MM.1S (cell line): ENCODE data around the gene EIF3C.
"Not testable (repeated sequence)": the region's sequence is repeated elsewhere in the genome, so short reads cannot be mapped to it uniquely, and the experiment has no call there.

ENCODE experiments used
- DNase-seq: peaks from one replicate; pipeline ENCODE4 v3.0.0-alpha.2; 2015
- H2AFZ ChIP-seq: fragments of 300-600 bp; sonication (generic); 2 replicates; pipeline ENCODE4 v1.6.0; 2016; ENCODE audit warnings: antibody characterized with exemption, low read length
- H3F3A ChIP-seq: fragments of 300-600 bp; sonication (generic); 2 replicates; pipeline ENCODE4 v1.6.1; 2016; ENCODE audit warnings: mild to moderate bottlenecking, antibody characterized with exemption, low read length, moderate library complexity, mixed read lengths; ENCODE audit not compliant: insufficient read depth
- H3K27ac ChIP-seq: fragments of 300-600 bp; sonication (generic); 2 replicates; pipeline ENCODE4 v1.5.1; 2016; ENCODE audit warnings: mild to moderate bottlenecking, low read length
- H3K27me3 ChIP-seq: fragments of 300-600 bp; sonication (generic); replicated peaks from 2 replicates; pipeline ENCODE4 v1.6.0; 2016; ENCODE audit warnings: low read length; ENCODE audit not compliant: insufficient read depth
- H3K36me3 ChIP-seq: fragments of 300-600 bp; sonication (generic); replicated peaks from 2 replicates; pipeline ENCODE4 v1.6.1; 2016; ENCODE audit warnings: mild to moderate bottlenecking, low read length, mixed read lengths; ENCODE audit not compliant: insufficient read depth
- H3K4me1 ChIP-seq: fragments of 300-600 bp; sonication (generic); 2 replicates; pipeline ENCODE4 v1.6.1; 2016; ENCODE audit warnings: low read length, mixed read lengths
- H3K4me2 ChIP-seq: fragments of 300-600 bp; sonication (generic); 2 replicates; pipeline ENCODE4 v1.6.0; 2016; ENCODE audit warnings: low read depth, low read length
- H3K4me3 ChIP-seq: fragments of 300-600 bp; sonication (generic); 2 replicates; pipeline ENCODE4 v1.5.1; 2016; ENCODE audit warnings: low read length, mixed read lengths
- H3K79me2 ChIP-seq: fragments of 300-600 bp; sonication (generic); 2 replicates; pipeline ENCODE4 v1.6.1; 2016; ENCODE audit warnings: mixed run types, low read length, mixed read lengths
- H3K9ac ChIP-seq: fragments of 300-600 bp; sonication (generic); 2 replicates; pipeline ENCODE4 v1.6.1; 2016; ENCODE audit warnings: low read length, mixed read lengths
- H3K9me2 ChIP-seq: fragments of 300-600 bp; sonication (generic); replicated peaks from 2 replicates; pipeline ENCODE4 v1.6.1; 2016; ENCODE audit warnings: mild to moderate bottlenecking, low read length, mixed read lengths; ENCODE audit not compliant: insufficient read depth
- H3K9me3 ChIP-seq: fragments of 300-600 bp; sonication (generic); replicated peaks from 2 replicates; pipeline ENCODE4 v1.6.1; 2016; ENCODE audit warnings: mild to moderate bottlenecking, low read length, mixed read lengths; ENCODE audit not compliant: insufficient read depth
- H4K20me1 ChIP-seq: fragments of 300-600 bp; sonication (generic); 2 replicates; pipeline ENCODE4 v1.6.1; 2016; ENCODE audit warnings: mild to moderate bottlenecking, low read length, moderate library complexity, mixed read lengths; ENCODE audit not compliant: insufficient read depth

The EIF3C gene, protein sequence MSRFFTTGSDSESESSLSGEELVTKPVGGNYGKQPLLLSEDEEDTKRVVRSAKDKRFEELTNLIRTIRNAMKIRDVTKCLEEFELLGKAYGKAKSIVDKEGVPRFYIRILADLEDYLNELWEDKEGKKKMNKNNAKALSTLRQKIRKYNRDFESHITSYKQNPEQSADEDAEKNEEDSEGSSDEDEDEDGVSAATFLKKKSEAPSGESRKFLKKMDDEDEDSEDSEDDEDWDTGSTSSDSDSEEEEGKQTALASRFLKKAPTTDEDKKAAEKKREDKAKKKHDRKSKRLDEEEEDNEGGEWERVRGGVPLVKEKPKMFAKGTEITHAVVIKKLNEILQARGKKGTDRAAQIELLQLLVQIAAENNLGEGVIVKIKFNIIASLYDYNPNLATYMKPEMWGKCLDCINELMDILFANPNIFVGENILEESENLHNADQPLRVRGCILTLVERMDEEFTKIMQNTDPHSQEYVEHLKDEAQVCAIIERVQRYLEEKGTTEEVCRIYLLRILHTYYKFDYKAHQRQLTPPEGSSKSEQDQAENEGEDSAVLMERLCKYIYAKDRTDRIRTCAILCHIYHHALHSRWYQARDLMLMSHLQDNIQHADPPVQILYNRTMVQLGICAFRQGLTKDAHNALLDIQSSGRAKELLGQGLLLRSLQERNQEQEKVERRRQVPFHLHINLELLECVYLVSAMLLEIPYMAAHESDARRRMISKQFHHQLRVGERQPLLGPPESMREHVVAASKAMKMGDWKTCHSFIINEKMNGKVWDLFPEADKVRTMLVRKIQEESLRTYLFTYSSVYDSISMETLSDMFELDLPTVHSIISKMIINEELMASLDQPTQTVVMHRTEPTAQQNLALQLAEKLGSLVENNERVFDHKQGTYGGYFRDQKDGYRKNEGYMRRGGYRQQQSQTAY

DNA sequence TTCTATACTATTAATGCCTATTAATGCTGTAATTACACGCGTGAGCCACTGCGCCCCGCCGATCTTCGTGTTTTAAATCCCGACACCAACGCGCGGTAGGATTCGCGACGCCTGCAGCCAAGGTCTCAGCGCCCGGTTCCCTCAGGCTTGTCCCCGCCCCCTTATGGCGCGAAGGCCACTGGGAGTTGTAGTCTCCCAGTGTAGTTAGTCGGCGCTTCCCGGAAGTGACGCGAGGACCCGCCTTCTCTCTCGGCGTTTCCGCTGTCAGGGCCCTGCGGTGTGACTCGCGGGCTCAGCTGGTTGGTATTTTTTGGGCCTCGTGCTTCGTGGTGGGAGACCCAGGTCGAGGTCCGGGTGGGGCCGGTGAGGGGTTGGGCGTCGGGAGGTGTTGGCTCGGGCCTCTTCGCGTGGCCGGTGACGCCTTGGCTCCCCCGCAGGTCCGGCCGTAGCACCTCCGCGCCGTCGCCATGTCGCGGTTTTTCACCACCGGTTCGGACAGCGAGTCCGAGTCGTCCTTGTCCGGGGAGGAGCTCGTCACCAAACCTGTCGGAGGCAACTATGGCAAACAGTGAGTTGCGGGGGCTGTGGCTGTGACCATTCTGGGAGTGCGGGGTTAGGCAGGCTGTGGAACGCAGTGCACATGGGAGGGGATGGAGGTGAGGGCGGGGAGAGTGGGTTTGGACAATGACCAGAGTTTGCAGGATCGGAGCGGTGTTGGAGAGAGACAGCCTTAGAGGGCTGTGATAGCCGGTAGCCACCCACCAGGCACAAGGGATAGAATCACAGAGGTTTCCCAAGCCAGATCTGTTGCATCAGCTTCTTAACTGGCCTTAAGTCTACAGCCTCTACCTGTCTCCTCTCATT is at the start of gene EIF3C:
Gene EIF3C (plus strand): TSS at position 245 of the 864 bp plus-strand sequence. CDS start 223 bp downstream, at position 468.
- not testable (repeated sequence) for H4K20me1 ChIP-seq, H3K79me2 ChIP-seq, DNase-seq, H3K27ac ChIP-seq, H3K36me3 ChIP-seq, H2AFZ ChIP-seq, H3K4me3 ChIP-seq, H3K9me2 ChIP-seq, H3K4me2 ChIP-seq, H3K4me1 ChIP-seq, H3F3A ChIP-seq, H3K9me3 ChIP-seq, H3K27me3 ChIP-seq, H3K9ac ChIP-seq

DNA sequence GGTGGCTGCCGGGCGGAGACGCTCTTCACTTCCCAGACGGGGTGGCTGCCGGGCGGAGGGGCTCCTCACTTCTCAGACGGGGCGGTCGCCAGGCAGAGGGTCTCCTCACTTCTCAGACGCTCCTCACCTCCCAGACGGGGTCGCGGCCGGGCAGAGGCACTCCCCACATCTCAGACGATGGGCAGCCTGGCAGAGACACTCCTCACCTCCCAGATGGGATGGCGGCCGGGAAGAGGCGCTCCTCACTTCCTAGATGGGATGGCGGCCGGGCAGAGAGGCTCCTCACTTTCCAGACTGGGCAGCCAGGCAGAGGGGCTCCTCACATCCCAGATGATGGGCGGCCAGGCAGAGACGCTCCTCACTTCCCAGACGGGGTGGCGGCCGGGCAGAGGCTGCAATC is 45.0 kb upstream of the EIF3C start:
- not testable (repeated sequence) for H3K79me2 ChIP-seq, H3F3A ChIP-seq, DNase-seq, H3K4me1 ChIP-seq, H3K4me2 ChIP-seq, H2AFZ ChIP-seq, H3K27ac ChIP-seq, H3K9me2 ChIP-seq, H3K4me3 ChIP-seq, H3K9ac ChIP-seq, H4K20me1 ChIP-seq, H3K36me3 ChIP-seq, H3K27me3 ChIP-seq, H3K9me3 ChIP-seq

DNA sequence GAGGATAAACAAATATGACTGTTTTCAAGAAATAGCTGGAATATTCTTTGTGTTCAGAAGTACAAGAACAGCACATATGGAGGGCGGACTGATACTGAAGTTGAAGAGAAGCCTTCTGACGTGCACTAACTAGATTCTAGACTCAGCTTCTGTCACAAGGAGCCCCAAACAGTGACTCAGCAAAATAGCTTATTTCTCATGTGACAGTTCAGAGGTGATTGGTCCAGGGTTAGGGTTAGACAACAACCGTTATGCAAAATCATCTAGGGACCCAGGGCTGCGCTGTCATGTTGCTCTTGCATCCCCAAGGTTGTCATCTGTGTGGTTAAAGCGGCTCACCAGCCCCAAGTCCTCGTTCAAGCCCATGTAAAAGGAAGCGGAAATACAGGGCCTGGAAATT is 43.8 kb upstream of the EIF3C start:
- not testable (repeated sequence) for H3K9me2 ChIP-seq, H3K4me3 ChIP-seq, H3K4me1 ChIP-seq, H3K27ac ChIP-seq, DNase-seq, H3F3A ChIP-seq, H3K36me3 ChIP-seq, H3K79me2 ChIP-seq, H3K9me3 ChIP-seq, H2AFZ ChIP-seq, H3K9ac ChIP-seq, H3K4me2 ChIP-seq, H4K20me1 ChIP-seq, H3K27me3 ChIP-seq

DNA sequence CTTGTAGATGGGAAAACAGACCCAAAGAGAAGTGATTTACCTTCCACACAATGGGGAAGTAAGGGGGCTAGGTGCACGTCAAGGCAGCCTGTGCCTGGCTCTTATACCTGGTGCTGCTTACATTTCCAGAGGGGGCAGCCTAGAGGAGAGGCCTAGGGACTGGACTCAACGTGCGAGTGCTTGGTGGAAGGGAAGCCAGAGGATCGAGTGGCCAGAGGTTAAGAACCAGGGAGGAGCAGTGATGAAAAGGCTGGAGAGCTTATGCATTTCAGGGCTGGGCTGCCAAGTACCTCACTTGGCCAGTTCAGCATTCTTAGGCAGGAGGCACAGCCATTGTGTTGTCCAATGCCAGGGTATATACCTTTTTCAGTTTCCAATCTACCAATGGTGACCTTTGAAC is 43.1 kb upstream of the EIF3C start:
- not testable (repeated sequence) for H3K9me3 ChIP-seq, H3F3A ChIP-seq, H3K4me3 ChIP-seq, H2AFZ ChIP-seq, DNase-seq, H3K27me3 ChIP-seq, H3K4me1 ChIP-seq, H3K27ac ChIP-seq, H3K4me2 ChIP-seq, H3K79me2 ChIP-seq, H3K36me3 ChIP-seq, H4K20me1 ChIP-seq, H3K9ac ChIP-seq, H3K9me2 ChIP-seq

DNA sequence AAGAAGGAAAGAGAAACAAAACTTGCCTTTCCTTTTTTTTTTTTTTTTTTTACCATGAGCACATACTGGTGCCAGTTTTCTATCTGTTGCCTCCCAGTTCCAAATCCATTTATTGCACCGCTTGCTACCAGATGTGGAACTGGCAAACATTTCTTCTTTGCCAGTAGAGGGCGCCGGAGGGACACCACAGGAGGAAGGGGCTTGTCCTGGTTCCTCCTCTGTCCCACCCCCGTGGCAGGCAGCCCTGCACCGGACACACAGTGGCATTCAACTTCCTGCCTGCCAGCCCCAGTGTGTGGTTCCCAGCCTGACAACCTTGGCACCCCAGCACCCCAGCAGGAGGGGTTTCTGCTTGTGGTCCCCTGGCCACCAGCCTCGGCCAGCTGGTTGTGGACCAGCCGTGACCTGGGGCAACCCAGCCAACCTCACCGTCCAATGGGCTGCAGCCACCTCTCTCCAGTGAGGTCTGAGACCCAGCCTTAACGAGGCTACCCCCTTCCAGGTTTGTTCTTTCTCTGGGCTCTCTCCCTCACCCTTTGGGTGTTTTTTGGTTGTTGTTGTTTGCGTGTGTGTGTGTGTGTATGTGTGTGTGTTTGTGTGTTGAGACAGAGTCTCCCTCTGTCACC is 22.8 kb upstream of the EIF3C start:
- H3K27ac ChIP-seq, H3K9me3 ChIP-seq, H3K4me1 ChIP-seq, H3K9ac ChIP-seq, H4K20me1 ChIP-seq, H3K79me2 ChIP-seq, H3K36me3 ChIP-seq, H2AFZ ChIP-seq, H3K27me3 ChIP-seq, H3K4me2 ChIP-seq, DNase-seq, H3K4me3 ChIP-seq, H3F3A ChIP-seq, H3K9me2 ChIP-seq: not testable (repeated sequence)

DNA sequence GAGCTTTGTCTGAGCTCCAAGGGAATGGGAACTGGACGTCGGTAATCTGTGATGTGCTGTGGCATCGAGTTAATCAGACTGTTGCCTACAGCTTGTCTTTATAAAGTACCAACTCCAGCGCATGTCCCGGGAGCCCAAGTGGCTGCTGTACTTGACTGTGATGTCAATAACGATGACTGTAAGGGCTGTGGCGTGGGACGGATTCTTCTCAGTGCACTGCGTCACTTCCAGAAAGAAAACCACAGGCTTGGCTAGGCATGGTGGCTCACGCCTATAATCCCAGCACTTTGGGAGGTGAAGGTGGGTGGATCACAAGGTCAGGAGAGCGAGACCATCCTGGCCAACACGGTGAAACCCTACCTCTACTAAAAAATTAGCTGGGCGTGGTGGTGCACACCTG is 21.8 kb upstream of the EIF3C start:
- H3K4me3 ChIP-seq, H3K27me3 ChIP-seq, H3K36me3 ChIP-seq, H2AFZ ChIP-seq, H3K4me1 ChIP-seq, H3K9me2 ChIP-seq, H3K79me2 ChIP-seq, H3K9ac ChIP-seq, H3K27ac ChIP-seq, H3K4me2 ChIP-seq, H3F3A ChIP-seq, DNase-seq, H3K9me3 ChIP-seq, H4K20me1 ChIP-seq: not testable (repeated sequence)

DNA sequence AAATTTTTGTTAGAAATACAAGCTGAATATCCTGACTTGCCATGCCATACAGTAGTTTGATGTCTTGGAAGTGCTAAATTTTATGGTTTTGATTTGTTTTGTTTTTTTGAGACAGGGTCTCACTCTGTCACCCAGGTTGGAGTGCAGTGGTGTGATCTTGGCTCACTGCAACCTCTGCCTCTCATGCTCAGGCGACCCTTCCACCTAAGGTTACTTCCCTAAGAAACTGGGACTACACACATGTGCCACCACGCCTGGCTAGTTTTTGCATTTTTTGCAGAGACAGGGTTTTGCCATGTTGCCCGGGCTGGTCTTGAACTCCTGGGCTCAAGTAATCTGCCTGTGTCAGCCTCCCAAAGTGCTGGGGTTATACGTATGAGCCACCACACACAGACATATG is 19.5 kb upstream of the EIF3C start:
- not testable (repeated sequence) for H3F3A ChIP-seq, H3K79me2 ChIP-seq, H3K4me2 ChIP-seq, H3K9me2 ChIP-seq, H2AFZ ChIP-seq, H3K9ac ChIP-seq, H3K27me3 ChIP-seq, H3K9me3 ChIP-seq, H3K4me1 ChIP-seq, H3K27ac ChIP-seq, DNase-seq, H4K20me1 ChIP-seq, H3K4me3 ChIP-seq, H3K36me3 ChIP-seq
